ENCODE results near the gene RYR1.

DNA sequence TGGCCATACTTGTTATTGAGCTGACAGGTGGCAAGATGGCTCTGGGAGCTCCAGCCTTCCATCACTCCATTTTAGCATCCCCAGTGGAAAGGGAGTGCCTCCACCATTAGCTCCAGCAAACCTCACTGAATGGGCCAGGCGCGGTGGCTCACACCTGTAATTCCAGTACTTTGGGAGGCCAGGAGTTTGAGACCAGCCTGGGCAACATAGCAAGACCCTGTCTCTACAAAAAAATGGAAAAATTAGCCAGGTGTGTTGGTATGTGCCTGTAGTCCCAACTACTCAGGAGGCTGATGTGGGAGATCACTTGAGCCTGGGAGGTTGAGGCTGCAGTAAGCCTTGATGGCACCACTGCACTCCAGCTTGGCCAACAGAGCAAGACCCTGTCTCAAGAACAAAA, 98.0 kb downstream of the RYR1 start:
- TF ChIP-seq, protein P1, sequence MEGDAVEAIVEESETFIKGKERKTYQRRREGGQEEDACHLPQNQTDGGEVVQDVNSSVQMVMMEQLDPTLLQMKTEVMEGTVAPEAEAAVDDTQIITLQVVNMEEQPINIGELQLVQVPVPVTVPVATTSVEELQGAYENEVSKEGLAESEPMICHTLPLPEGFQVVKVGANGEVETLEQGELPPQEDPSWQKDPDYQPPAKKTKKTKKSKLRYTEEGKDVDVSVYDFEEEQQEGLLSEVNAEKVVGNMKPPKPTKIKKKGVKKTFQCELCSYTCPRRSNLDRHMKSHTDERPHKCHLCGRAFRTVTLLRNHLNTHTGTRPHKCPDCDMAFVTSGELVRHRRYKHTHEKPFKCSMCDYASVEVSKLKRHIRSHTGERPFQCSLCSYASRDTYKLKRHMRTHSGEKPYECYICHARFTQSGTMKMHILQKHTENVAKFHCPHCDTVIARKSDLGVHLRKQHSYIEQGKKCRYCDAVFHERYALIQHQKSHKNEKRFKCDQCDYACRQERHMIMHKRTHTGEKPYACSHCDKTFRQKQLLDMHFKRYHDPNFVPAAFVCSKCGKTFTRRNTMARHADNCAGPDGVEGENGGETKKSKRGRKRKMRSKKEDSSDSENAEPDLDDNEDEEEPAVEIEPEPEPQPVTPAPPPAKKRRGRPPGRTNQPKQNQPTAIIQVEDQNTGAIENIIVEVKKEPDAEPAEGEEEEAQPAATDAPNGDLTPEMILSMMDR (IDR thresholded peaks at IDR 0.05; ENCODE audit: low read depth, low read length, poor library complexity, severe bottlenecking): no peak
- TF ChIP-seq EZH2phosphoT487 (IDR thresholded peaks at IDR 0.05; ENCODE audit: borderline replicate concordance, low read length): no peak
